Activated CD8-positive, alpha-beta memory T cell treated with anti-CD3 and anti-CD28 coated beads for 4 hours (primary cell): ENCODE measurements around the gene SAE1.

Source experiments
- DNase-seq, 2 donors: peaks; one replicate each; pipeline ENCODE4 v3.0.0-alpha.2; 2020; ENCODE audit warnings: low read depth in 2 of 2

SAE1 gene

DNA sequence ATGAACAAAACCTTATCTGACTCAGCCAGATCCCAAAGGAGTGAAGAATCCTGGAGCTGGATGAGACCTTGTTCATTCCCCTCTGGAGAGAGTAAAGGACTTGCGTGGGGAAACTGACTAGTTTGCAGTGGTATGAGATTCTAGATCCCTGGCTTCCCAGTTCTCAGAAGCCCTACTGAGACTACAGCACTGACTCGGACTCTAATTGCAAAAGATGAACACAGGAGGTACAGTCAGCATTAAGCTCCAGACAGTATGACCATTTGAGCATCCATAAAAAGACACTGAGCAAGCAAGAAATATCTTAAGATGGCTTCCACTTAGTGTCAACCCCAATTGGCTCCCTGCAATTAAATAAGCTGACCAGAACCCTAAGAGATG, 23.8 kb upstream of the SAE1 start:
- DNase-seq: no peak

DNA sequence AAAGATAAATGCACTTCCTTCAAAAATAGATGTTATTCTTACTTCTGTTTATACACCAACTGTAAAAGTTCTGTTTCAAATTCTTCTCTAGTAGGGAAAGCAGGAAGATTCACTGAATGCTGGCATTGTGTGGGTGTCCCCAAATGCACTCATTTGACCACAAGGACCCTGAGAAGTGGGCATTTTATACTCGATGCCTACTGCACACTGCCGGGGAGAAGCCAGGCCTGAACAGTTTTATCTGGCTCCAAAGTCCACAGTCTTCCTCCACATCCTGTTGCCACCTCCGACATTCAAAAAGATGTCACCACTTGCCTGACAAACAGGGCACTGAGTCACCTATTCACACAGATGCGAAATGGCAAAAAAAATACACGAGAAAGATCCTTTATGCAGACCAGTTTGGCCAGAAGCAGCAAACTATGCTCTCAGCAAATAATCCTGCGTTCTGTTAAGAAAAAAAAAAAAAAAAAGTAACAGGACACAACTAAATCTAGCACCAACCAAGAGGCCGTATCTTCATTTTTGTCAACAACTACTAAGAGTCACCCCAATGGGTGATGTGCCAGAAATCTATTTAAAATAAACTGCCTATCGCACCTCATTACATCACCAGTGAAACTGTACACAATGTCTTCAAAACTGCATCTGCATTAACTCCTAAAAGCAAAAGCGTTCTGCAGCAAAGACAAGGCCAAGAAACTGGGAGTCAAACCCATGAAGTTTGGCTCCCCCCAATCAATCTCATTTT, 23.3 kb upstream of the SAE1 start:
- DNase-seq: no peak

DNA sequence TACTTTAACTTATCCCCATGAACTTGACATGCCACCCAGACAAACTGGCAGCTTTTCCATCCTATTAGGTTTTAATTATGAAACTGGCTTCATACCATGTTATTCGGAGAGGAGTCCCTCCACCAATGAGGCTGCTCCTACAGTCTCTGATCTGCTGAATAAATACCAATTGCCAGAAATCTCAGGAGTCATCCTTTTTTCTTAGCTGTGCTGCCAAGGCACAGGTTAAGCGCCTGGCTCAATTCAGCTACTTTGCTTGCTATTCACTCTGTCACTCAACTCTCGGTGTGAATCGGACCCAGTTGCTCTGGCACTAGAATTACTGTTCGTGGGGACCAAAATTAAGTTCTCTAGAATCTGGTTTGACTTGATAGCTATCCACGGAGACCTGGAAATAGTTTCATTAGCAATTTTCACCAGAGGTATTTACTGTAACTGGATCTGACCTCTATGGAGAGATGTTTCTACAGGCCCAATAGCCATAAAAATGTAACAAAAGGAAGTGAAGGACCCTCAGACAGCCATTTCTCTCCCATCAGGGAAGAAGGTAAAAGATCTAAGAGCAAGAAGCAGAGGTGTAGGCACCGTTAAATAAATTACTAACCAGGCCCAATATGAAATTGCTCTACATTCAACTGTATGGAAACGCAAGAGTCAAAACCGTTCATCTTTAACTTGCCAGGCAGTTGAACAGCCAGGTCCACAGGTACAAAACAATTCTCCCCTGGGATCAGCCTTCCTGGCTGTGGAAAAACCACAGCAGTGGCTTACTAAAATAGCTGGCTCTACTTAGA, 22.5 kb upstream of the SAE1 start:
- DNase-seq: no peak

DNA sequence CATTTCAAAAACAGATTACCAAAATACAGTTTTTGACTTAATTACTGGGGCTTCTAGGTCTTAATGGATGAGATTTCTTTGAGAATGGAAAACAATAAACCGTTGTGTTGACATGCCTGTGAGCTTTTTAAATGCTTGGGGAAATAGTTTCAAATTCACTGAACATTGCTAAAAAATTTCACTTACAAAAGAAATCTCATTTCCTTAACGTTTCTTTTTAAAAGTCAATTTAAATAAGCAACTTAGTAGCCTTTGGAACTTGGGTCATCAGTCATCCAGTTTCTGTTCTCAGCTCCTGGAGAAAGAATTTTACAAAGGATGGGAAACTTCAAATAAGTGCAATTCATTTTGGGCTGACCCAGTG, 21.5 kb upstream of the SAE1 start:
- no peak for DNase-seq

DNA sequence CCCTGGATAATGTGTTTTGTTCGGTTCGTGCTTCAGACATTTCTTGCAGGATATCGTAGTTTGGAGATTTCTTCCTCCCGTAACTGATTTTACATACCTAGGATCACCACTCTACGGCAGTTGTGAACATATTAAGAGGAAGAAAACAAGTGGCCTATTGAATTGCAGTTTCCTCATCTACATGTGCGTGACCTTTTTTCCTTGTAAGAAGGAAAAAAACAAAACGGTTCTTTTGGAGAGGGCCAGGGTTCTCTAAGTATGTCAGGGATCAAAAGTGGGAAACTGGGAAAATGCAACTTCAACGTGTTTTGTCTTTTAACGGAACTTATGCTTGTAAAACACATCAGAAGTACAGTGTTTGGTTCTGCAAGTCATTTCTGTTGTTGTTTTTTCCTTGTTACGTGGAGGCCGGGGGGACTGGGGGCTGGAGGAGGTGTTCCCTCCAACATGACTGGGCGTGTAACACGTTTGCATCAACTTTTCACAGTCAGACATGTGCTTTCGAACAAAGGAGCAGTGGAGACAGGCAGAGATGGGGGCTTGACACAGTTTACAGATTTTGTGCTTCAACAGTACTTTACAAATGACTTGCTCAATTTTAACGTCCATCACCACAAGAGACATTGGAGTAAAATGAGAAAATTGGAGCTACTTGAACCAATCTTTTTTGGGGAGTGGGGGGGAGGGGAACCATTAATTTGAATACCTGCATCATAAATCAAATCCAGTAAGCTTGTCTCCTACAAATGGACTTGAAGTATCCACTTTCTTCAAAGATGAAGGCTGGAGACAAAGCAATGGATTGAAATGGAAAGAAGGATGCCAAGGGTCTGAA, 20.9 kb upstream of the SAE1 start:
- peak in 1 of 2 donors; percentile 24 for DNase-seq

DNA sequence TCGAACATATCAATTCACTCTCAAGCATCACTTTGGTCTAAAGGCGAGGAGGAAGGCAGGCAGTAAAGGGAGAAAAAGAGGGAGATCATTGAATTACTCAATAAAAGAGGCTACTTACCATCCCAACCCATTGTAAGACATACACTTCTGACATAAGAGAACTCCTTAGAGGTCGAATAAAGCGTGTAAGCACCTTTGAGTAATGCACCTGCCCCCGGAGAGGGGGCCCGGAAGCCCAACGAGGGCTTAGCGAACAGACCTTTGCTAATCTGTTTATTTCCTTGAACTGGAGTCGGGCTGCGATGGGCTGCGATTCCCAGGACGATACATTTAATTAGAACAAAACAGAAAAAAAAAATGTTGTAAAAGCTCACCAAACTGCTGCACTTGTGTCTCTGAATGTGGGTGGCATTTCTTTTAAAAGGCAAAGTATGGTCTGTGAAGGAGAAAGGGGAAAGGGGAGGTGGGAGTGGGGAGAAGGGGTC, 20.1 kb upstream of the SAE1 start:
- peak in 1 of 2 donors; percentile 37 for DNase-seq

DNA sequence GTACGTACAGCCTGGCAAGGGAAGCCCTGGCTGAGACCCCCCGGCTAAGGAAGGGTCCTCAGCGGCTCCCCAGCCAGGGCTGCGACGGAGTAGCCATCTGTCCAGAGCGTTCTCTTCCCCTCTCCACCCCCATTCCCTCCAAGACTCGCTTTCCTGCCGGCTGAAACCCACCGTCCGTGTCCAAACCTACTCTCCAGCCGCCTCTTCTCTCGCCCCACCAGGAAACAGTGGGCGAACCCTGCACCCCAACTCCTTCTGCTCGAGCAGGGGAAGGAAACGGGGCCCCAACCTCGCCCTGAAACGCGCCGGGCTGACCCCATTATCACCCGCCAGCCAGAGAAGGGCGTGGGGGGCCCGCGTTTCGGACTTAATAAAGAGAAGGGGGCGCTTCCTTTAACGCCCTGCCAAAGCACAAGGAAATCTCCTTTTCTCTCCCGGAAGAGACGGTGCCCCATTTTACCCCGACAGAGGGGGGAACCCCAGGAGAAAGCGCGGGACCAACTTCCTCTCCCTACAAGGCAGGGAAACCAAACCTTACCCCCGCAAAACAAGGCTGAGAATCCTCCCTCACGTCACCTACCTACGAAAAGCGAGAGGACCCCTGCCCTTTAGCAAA, 19.5 kb upstream of the SAE1 start:
- no peak for DNase-seq

DNA sequence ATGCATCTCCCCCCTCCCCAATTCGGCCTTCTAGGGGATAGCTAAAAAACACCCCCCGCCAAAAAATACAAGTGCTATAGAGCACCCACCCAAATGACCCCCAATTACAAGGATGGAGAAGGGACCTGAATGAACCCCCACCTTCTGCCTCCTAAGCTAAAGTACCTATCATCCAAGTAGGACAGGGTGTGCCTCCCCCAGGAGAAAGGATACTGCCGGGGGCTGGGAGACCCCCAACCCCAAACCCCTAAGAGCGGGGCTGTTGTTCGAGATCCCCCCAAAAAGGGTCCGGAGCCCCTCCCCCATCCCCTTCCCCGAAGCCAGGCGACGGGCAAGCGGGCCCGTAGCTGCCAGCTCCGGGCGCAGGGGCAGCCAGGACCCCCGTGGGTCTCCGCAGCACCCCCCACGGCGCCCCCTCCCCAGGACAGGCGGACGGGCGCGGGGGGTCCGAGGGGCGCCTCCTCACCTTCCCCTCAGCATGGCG, 18.9 kb upstream of the SAE1 start:
- no peak for DNase-seq

DNA sequence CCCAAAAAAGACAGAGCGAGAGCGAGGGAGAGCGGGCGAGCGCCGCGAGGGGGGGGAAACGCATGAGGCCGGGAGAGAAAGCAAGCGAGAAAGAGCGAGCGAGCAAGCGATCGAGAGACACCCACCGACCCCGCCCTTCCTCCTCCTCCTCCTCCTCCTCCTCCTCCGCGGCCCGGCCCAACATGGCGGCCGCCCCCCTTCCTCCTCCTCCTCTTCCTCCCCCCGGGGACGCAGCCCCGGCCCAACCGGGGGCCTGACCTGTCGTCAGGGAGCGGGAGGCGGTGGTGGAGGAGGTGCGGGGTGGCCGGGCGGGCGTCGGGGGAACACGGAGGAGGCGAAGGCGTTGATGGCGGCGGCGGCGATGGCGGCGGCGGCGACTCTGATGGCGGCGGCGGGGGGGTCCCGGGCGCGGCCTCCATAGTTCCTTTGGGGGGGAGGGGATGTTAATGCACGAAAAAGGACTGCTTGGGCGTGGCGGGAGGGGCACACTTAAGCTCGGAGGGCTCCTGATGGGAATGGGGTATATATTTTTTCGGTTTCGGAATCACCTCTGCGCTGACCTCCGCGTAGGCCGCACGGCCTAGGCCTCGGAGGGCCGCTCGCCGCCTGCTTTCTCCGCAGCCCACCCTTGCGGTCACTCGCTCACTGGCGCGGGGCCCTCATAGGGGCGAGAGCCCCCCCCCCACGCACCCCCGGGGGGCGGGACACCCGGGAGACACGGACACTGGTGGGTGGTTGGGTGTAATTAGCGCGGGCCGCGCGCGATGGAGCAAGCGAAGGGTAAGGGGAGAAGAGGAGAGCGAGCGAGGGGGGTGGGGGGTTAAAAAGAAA, 18.3 kb upstream of the SAE1 start:
- peak; percentile 80 to 88 for DNase-seq

DNA sequence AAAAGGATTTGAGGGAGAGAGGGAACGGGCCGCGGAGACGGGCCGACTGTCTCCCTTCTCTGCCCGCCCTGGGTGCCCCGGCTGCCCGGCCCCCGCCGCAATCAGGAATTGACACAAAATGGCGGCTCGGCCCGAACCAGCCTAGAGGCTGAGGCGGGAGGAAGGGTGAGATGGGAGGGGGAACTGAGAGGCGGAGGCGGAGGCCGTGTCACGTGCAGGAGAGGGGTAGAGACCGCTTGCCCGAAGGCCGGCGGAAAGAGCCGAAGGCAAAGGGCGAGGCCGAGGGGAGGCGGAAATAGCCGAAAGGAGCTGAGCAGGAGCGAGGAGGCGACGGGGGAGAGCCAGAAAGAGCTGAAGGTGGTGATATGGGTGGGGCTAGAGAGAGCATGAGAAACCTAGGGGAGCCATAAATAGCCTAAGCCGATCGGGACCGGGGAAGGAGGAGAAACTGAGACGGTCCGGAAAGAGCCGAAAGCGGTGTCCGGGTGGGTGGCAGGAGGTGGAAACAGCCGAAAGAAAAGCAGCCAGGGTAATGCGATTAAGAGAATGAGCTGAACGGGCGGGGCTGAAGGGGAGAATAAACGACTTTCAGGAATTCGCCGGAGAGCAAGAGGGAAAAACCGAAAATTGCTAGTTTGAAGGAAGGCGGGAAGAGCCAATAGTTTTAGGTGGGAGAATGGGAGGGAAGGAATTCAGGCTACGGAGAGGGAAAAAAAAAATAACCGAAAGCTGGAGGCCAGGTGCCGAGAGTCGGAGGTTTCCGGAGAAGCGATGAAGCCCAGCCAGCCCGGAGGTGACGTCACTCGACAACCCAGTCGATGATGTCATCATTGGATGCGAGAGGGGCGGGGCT, 17.4 kb upstream of the SAE1 start, which contains the start of gene ZC3H4:
Gene ZC3H4 (minus strand): TSS at position 780 of the 853 bp plus-strand sequence. CDS start 1,192 bp downstream, outside the sequence.
- DNase-seq: peak; percentile 97 to 99

DNA sequence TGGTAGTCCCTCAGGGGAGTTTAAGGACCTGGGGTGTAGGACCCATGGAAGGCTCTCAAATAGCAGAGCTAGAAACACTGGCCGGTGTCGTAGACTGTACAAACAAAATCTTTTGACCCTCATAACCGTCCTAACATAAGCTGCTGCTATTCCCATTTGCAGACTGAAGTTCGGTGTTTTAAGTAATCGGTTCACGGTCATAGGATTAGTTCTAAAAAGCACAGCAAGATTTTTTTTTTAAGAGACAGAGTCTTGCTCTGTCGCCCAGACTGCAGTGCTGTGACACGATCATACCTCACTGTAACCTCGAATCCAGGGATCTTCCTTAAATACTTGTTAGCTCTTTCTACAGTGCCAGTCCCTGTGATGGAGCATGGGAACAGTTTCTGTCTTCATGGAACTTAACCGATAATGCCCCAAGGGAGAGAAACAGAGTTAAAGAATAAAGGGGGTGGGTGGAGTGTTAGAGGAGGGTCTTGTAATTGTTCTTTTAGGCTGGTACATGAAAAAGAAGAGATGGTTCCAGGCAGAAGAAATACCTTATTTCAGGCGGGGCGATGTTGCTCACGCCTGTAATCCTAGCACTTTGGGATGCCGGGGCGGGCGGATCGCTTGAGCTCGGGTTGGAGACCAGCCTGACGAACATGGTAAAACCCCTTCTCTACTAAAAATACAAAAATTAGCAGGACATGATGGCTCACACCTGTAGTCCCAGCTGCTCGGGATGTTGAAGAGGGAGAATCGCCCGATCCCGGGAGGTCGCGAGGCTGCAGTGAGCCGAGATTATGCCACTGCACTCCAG, 16.6 kb upstream of the SAE1 start:
- no peak for DNase-seq

DNA sequence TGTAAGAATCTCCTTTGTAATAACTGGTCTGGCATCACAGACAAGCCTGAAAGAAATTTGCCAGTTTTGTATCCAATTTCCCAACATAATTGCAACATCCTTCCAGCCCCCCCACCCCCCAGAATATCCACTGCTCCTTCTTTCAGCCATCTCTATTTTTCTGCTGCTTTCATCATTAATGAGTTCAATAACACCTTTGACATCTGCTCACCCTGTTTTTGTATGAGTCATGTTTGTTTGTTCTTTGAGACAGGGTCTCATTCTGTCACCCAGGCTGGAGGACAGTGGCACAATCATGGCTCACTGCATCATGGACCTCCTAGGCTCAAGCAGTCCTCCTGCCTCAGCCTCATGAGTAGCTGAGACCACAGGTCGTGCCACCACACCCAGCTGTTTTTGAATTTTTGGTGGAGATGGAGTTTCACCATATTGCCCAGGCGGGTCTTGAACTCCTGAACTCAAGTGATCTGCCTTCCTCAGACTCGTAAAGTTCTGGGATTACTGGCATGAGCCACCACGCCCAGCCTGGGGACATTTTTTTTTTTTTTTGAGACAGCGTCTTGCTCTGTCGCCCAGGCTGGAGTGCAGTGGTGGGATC, 10.1 kb upstream of the SAE1 start:
- no peak for DNase-seq

DNA sequence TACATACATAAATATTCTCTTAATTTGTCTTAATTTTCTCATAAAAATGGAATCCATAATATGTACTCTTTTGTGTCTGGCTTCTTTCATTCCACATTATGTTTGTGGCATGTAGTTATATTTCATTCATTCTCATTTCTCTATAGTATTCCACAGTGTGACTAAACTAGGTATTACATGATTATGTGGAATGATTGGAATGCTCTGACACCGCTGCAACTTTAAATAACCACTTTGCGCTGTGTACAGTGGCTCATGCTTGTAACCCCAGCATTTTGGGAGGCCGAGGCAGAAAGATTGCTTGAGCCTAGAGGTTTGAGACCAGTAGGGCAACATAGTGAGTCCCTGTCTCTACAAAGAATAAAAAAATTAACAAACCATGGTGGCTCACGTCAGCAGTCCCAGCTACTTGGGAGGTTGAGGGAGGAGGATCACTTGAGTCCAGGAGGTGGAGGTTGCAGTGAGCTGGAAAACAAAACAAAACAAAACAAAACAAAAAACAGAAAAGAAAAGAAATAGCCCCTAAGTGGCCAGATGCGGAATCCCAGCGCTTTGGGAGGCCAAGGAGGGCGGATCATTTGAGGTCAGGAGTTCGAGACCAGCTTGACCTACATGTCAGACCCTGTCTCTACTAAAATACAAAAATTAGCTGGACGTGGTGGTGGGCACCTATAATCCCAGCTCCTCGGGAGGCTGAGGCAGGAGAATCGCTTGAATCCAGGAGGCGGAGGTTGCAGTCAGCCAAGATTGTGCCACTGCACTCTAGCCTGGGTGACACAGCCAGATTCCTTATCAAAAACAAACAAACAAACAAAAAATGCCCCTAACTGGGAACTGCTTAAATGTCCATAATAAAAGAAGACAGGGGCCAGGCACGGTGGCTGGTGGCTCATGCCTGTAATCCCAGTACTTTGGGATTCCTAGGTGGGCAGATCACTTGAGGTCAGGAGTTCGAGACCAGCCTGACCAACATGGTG, 8.0 kb upstream of the SAE1 start:
- no peak for DNase-seq

DNA sequence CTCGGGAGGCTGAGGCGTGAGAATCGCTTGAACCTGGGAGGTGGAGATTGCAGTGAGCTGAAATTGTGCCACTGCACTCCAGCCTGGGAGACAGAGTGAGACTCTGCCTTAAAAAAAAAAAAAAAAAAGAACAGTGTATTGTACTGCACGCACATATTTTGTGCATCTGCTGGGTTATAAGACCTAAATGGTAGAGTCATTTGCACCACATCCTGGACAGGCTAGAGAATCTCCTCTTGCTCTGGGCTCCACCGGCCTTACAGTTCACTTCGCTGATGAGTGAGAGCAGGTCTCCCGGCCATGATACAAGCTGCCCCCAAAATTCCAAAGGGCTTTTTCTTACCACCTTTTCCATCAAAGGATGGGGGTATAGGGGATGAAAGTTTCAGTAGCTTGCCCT, 7.2 kb upstream of the SAE1 start:
- no peak for DNase-seq

DNA sequence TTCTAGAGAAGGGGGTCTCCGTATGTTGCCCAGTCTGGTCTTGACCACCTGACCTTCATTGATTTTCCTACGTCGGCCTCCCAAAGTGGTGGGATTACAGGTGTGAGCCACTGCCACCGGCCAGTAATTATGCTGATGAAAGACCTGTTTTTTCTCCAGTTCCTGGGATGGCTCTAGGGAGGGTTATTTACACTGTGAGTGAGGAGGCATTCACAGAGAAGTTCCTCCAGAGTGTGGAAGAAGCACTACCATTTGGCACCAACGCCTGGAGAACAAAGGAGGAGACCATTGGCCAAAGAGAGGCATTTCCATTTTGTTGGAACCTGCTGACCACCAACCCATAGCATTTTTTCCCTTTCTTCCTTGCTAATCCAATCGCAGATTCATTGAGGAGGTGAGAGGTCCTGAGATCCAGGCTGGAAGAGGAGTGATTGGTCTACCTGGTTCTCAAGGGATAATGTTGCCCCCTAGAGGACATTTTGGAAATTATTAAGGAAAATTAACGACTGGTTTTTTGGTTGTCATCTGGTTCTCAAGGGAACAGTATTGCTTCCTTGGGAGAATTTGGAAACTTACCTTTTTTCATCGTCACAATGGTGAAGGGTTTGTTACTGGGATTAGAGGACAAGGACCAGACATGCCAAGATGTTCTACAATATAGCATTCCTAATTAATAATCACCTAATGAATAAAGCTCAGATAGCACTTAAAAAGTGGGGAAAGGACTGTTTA, 5.5 kb upstream of the SAE1 start:
- no peak for DNase-seq

DNA sequence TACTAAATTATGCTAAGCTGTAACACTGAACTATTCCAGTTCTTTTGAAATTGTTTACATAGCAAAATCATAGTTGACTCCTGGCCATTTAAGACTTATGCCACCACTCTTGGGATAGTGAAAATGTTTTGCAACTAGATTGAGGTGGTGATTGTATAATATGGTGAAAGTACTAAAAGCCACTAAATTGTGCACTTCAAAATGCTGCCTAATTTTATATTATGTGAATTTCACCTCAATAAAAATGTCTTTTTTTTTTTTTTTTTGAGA, 5.0 kb upstream of the SAE1 start:
- DNase-seq: no peak

DNA sequence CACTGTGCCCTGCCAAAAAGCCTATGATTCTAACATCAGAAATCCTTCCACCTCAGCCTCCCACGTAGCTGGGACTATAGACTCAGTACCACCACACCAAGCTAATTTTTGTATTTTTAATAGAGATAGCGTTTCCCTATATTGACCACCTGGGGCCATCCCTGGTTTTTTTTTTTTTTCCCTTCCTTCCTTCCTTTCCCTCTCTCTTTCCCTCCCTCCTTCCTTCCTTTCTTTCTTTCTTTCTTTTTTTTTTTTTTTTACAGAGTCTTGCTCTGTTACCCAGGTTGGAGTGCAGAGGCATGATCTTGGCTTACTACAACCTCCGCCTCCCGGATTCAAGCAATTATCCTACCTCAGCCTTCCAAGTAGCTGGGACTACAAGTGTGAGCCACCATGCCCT, 1.1 kb upstream of the SAE1 start:
- DNase-seq: no peak
